GM06990 (cell line): ENCODE results near the gene RASGEF1C.

ENCODE experiments used
- DNase-seq: peaks from one replicate; pipeline ENCODE4 v3.0.0-alpha.2; 2011; ENCODE audit not compliant: insufficient read length; ENCODE audit errors: extremely low read depth
- H3K27me3 ChIP-seq: replicated peaks from 2 replicates; pipeline ENCODE4 v1.6.0; 2011; ENCODE audit warnings: low read length; ENCODE audit not compliant: control insufficient read depth, insufficient read depth
- H3K36me3 ChIP-seq: 2 replicates; pipeline ENCODE4 v1.5.1; 2011; ENCODE audit warnings: low read length; ENCODE audit not compliant: control insufficient read depth, insufficient read depth
- H3K4me3 ChIP-seq: replicated peaks from 2 replicates; pipeline ENCODE4 v1.5.1; 2011; ENCODE audit warnings: low read depth, mild to moderate bottlenecking, control low read depth, low read length
- TF ChIP-seq, protein P1 (sequence below): IDR thresholded peaks from 2 replicates; pipeline ENCODE4 v1.5.1; 2011; ENCODE audit warnings: low read length, control low read depth, mild to moderate bottlenecking, inconsistent platforms; ENCODE audit not compliant: insufficient read depth, poor library complexity, severe bottlenecking

The RASGEF1C gene

DNA sequence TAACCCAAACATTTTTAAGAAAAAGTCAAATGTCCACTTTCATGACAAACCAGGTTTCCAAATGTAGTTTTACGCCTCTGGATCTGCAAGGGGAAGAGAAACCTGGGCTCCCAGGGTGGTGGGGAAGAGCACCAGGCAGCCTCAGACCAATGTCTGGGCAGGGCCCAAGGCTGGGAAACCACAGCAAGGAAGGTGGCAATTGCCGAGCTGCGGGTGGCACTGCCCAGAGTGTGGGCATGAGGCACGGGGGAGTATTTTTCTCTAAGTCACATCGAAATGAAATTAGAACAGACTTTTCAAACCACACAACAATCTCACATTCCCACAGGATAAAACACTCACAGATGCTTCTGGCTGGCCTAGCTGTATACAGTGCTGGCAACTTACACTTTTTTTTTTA lies 32.6 kb upstream of the RASGEF1C start:
- Histone ChIP-seq H3K4me3 (no peak overlapping the region), H3K27me3 (no peaks in the 10 kb centered on the region), H3K36me3 (peaks cover 1% of the 10 kb centered on the region)
- TF ChIP-seq, protein P1, sequence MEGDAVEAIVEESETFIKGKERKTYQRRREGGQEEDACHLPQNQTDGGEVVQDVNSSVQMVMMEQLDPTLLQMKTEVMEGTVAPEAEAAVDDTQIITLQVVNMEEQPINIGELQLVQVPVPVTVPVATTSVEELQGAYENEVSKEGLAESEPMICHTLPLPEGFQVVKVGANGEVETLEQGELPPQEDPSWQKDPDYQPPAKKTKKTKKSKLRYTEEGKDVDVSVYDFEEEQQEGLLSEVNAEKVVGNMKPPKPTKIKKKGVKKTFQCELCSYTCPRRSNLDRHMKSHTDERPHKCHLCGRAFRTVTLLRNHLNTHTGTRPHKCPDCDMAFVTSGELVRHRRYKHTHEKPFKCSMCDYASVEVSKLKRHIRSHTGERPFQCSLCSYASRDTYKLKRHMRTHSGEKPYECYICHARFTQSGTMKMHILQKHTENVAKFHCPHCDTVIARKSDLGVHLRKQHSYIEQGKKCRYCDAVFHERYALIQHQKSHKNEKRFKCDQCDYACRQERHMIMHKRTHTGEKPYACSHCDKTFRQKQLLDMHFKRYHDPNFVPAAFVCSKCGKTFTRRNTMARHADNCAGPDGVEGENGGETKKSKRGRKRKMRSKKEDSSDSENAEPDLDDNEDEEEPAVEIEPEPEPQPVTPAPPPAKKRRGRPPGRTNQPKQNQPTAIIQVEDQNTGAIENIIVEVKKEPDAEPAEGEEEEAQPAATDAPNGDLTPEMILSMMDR = no peak
- no peak for DNase-seq

DNA sequence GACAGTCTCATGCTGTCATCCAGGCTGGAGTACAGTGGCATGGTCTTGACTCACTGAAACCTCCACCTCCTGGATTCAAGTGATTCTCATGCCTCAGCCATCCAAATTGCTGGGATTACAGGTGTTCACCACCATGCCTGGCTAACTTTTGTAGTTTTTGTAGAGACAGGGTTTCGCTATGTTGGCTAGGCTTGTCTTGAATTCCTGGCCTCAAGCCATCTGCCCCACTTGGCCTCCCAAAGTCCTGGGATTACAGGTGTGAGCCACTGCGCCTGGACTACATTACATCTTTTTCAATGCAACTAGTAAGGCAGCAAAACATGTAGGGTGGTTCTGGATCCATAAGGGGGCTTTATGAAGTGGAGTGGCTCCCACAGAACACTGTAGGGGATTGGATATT lies 29.6 kb upstream of the RASGEF1C start:
- Histone ChIP-seq H3K27me3 (no peaks in the 10 kb centered on the region), H3K4me3 (no peak overlapping the region), H3K36me3 (peaks cover 3% of the 10 kb centered on the region)
- DNase-seq = no peak
- TF ChIP-seq, protein P1 = no peak

DNA sequence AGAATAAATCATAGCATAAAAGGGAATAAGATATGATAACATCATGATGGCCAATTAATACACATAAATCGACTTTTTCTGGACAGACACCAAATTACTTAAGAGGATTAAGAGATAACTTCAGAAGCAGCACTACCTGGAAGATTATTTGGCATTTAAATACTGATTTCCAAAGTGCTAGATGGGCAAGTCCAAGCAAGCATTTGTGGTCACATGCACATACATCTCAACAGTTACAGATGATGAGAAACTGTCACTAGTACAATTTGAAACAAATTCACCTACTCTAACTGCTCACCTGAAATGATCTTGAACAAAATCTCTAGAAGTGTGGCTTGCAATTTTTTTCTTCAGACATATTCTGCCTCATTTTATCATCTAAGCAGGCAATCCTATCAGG lies 26.8 kb upstream of the RASGEF1C start:
- DNase-seq = no peak
- Histone ChIP-seq H3K4me3 (no peak overlapping the region), H3K27me3 (no peaks in the 10 kb centered on the region), H3K36me3 (peaks cover 4% of the 10 kb centered on the region)
- TF ChIP-seq, protein P1 = no peak

DNA sequence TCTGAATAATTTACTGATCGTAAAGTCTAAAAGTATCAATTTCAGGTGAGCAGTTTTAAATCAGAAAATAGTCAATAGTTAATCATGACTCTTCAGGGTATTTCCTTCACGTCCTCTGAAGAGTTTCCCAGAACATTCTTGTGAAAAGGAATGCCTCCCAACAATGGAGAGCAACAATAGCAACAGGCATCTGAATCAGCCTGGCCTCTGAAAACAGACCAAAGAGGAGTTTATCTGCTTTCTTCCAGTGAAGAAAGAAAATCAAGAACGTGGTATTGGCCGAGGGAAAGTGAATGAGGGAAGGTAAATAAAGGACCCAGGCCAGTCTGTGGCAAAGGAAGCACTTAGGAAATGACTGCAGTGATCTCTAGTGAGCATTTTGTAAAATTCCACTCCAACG lies 26.1 kb upstream of the RASGEF1C start:
- Histone ChIP-seq H3K36me3 (peaks cover 4% of the 10 kb centered on the region), H3K4me3 (no peak overlapping the region), H3K27me3 (no peaks in the 10 kb centered on the region)
- DNase-seq = no peak
- TF ChIP-seq, protein P1 = no peak

DNA sequence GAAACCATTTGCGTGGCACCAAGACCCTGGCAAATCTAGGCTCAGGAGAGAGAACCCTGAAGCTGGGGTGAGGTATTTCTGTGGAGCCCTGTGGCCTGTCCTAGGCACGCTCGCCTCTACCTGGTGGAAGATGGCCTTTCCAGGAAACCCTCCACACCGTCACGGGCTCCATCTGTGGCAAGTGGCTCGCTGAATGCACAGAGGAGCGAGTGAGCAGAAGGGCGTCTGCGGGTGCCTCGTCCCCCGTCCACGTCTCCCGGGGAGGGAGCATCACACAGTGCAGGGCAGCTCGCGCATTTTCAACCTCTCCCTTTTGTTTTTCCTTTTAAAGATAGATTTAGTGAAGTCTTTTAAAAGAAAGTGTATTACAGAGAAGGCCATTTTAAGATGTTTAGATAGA lies 25.3 kb upstream of the RASGEF1C start:
- Histone ChIP-seq H3K36me3 (peaks cover 4% of the 10 kb centered on the region), H3K4me3 (no peak overlapping the region), H3K27me3 (no peaks in the 10 kb centered on the region)
- no peak for DNase-seq
- TF ChIP-seq, protein P1 = no peak

DNA sequence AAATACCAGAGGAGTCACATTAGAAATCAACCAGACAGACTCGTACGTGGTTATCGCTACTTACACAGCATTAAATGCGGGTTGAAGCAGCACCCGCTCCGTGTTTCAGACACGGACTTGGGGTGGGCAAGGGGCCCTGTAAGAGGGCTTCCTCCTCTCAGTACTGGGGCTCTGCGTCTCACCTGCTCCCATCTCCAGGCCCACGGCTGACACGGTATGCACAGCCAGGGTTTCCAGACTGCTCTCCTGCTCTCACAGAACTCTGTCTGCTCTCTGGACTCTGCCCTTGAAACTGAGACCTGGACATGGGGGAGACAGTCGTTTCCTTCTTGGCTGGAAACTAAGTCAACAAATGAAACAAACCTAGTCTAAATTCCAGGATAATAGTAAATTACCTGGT lies 24.7 kb upstream of the RASGEF1C start:
- TF ChIP-seq, protein P1 = no peak
- Histone ChIP-seq H3K36me3 (peaks cover 2% of the 10 kb centered on the region), H3K4me3 (no peak overlapping the region), H3K27me3 (no peaks in the 10 kb centered on the region)
- no peak for DNase-seq
